T-helper 1 cell (primary cell): ENCODE measurements around the gene FGD1.
A peak's percentile ranks its signal among the peaks of the same experiment; 100 is the strongest.
"Not testable (repeated sequence)": the region's sequence is repeated elsewhere in the genome, so short reads cannot be mapped to it uniquely, and the experiment has no call there.

Experiments used
- DNase-seq, 5 donors: peaks; one replicate each; pipeline ENCODE4 v3.0.0-alpha.2; 2012 to 2020
- total RNA-seq, 4 donors: gene quantifications; one replicate each; lab custom pipeline; 2026; lab: John Stamatoyannopoulos, UW

FGD1 gene
- 0 to 0.23 (median 0.06) reads per million in 4 donors for total RNA-seq

- DNase-seq, result peak in 3 of 5 donors; percentile 9 to 25 (median 21)
Measured at GRCh38 chrX:54495814-54496516, at the start of gene FGD1. TSS of gene FGD1 (minus strand) at chrX:54496234. CDS start at chrX:54495432, 802 bp downstream.

- DNase-seq, result not testable (repeated sequence)
Measured at GRCh38 chrX:54542239-54542638, 46.2 kb upstream of the FGD1 start.

- no peak for DNase-seq
Measured at GRCh38 chrX:54540289-54540688, 44.3 kb upstream of the FGD1 start.

GRCh38 chrX:54534271-54534670, 38.2 kb upstream of the FGD1 start:
- DNase-seq, result no peak

- DNase-seq, result peak in 2 of 5 donors; percentile 1 to 3
Measured at GRCh38 chrX:54530357-54530900, 34.4 kb upstream of the FGD1 start.

GRCh38 chrX:54529552-54530356, 33.7 kb upstream of the FGD1 start, which contains the start of gene GNL3L:
TSS of gene GNL3L (plus strand) at chrX:54530219. CDS start at chrX:54532567, 2,348 bp downstream.
- peak; percentile 63 to 89 (median 75) for DNase-seq

- no peak for DNase-seq
Measured at GRCh38 chrX:54529151-54529550, 33.1 kb upstream of the FGD1 start.

GRCh38 chrX:54509400-54509799, 13.4 kb upstream of the FGD1 start:
- DNase-seq, result no peak

- no peak for DNase-seq
Measured at GRCh38 chrX:54496936-54497335, 902 bp upstream of the FGD1 start.

- no peak for DNase-seq
Measured at GRCh38 chrX:54496517-54496852, 451 bp upstream of the FGD1 start.

GRCh38 chrX:54494989-54495813, 833 bp downstream of the FGD1 start:
- no peak for DNase-seq

GRCh38 chrX:54494166-54494988, 1.7 kb downstream of the FGD1 start:
- DNase-seq, result no peak

- no peak for DNase-seq
Measured at GRCh38 chrX:54492340-54492739, 3.7 kb downstream of the FGD1 start.

- not testable (repeated sequence) for DNase-seq
Measured at GRCh38 chrX:54489819-54490218, 6.2 kb downstream of the FGD1 start.

- DNase-seq, result no peak
Measured at GRCh38 chrX:54484666-54485065, 11.4 kb downstream of the FGD1 start.

GRCh38 chrX:54483946-54484345, 12.1 kb downstream of the FGD1 start:
- no peak for DNase-seq

- no peak for DNase-seq
Measured at GRCh38 chrX:54482839-54483593, 13.0 kb downstream of the FGD1 start.

GRCh38 chrX:54479136-54480111, 16.6 kb downstream of the FGD1 start:
- no peak for DNase-seq

GRCh38 chrX:54473993-54474859, 21.8 kb downstream of the FGD1 start:
- DNase-seq, result no peak
